ENCODE results near the gene BEX2. TPM values are rescaled to one million over a fixed set of nuclear protein-coding genes. Genes with fewer than 3 reads are reported as not detected.

The BEX2 gene
- total and polyA plus RNA-seq, 9 donors = 26.6 to 45.8 (median 37.1) TPM

GRCh38 chrX:103276581-103277002 is 34.2 kb downstream of the BEX2 start, which contains the start of gene TCEAL5:
TCEAL5 (minus strand) TSS chrX:103276750; CDS start chrX:103274563, 2,187 bp downstream.
- Histone ChIP-seq H3K4me3 (ENCODE audit: low read length) (peak within 1 kb of the TSS; percentile 44), H3K36me3 (ENCODE audit: control insufficient read depth, insufficient read depth, low read length) (no peaks in the 10 kb centered on the region), H3K9me3 (replicated peaks; ENCODE audit: control insufficient read depth, low read depth, low read length) (no peaks in the 10 kb centered on the region), H3K27me3 (ENCODE audit: control insufficient read depth, insufficient read depth, low read length) (peaks cover 32% of the 10 kb centered on the region), H3K4me1 (ENCODE audit: control insufficient read depth, insufficient read depth, low read length) (no peaks in the 10 kb centered on the region), H3K27ac (ENCODE audit: low read length) (no peak within 1 kb of the TSS)
- peak; percentile 78 for DNase-seq
- WGBS (ENCODE audit: insufficient coverage) = 18% methylated on average over 11 of the region's 17 CpGs

- H3K4me3 ChIP-seq (ENCODE audit: low read length) = peak overlapping the region; percentile 44
- 14% methylated on average over 14 of the region's 23 CpGs for WGBS (ENCODE audit: insufficient coverage)
- no peak overlapping the region for H3K27ac ChIP-seq (ENCODE audit: low read length)
- no peaks in the 10 kb centered on the region for H3K36me3 ChIP-seq (ENCODE audit: control insufficient read depth, insufficient read depth, low read length)
- DNase-seq = no peak
- no peaks in the 10 kb centered on the region for H3K4me1 ChIP-seq (ENCODE audit: control insufficient read depth, insufficient read depth, low read length)
- peaks cover 32% of the 10 kb centered on the region for H3K27me3 ChIP-seq (ENCODE audit: control insufficient read depth, insufficient read depth, low read length)
- no peaks in the 10 kb centered on the region for H3K9me3 ChIP-seq (replicated peaks; ENCODE audit: control insufficient read depth, low read depth, low read length)
These were observed 34.7 kb downstream of the BEX2 start for GRCh38 chrX:103275947-103276567.

GRCh38 chrX:103274284-103274683 is 36.5 kb downstream of the BEX2 start:
- H3K36me3 ChIP-seq (ENCODE audit: control insufficient read depth, insufficient read depth, low read length) = no peaks in the 10 kb centered on the region
- no peak for DNase-seq
- H3K4me3 ChIP-seq (ENCODE audit: low read length) = no peak overlapping the region
- H3K27ac ChIP-seq (ENCODE audit: low read length) = no peak overlapping the region
- H3K4me1 ChIP-seq (ENCODE audit: control insufficient read depth, insufficient read depth, low read length) = no peaks in the 10 kb centered on the region
- WGBS (ENCODE audit: insufficient coverage) = 80% methylated on average over 4 of the region's 4 CpGs
- no peaks in the 10 kb centered on the region for H3K9me3 ChIP-seq (replicated peaks; ENCODE audit: control insufficient read depth, low read depth, low read length)
- peaks cover 32% of the 10 kb centered on the region for H3K27me3 ChIP-seq (ENCODE audit: control insufficient read depth, insufficient read depth, low read length)

Other genes with a start within 250 kb of the BEX2 start
- 0.49 TPM for gene BEX1, start 246.8 kb downstream of the BEX2 start, total RNA-seq
- gene BEX1, start 246.8 kb downstream of the BEX2 start, polyA plus RNA-seq (ENCODE audit: insufficient read depth in 1 of 8, insufficient read length in 8 of 8, low replicate concordance in 1 of 8) = 1 to 10 TPM in 7 of 8 donors, under 1 TPM in 1; 0.74 to 3.0 (median 2.0) TPM
- not detected for gene NXF3, start 217.8 kb downstream of the BEX2 start, total RNA-seq
- gene NXF3, start 217.8 kb downstream of the BEX2 start, polyA plus RNA-seq (ENCODE audit: insufficient read depth in 1 of 8, insufficient read length in 8 of 8, low replicate concordance in 1 of 8) = under 1 TPM in 2 of 8 donors, not detected in 6; 0.08 to 0.39 TPM
- gene BEX4, start 95.9 kb downstream of the BEX2 start, total RNA-seq = 26.5 TPM
- gene BEX4, start 95.9 kb downstream of the BEX2 start, polyA plus RNA-seq (ENCODE audit: insufficient read depth in 1 of 8, insufficient read length in 8 of 8, low replicate concordance in 1 of 8) = 10 to 100 TPM; 32.1 to 56.0 (median 41.7) TPM
- 121 TPM for gene TCEAL8, start 55.8 kb downstream of the BEX2 start, total RNA-seq
- gene TCEAL8, start 55.8 kb downstream of the BEX2 start, polyA plus RNA-seq (ENCODE audit: insufficient read depth in 1 of 8, insufficient read length in 8 of 8, low replicate concordance in 1 of 8) = 100 to 1,000 TPM; 100 to 145 (median 106) TPM
- 2.9 TPM for gene TCEAL5, start 34.2 kb downstream of the BEX2 start, total RNA-seq
- 10 to 100 TPM in 1 of 8 donors, 1 to 10 TPM in 7; 4.6 to 12.6 (median 6.7) TPM for gene TCEAL5, start 34.2 kb downstream of the BEX2 start, polyA plus RNA-seq (ENCODE audit: insufficient read depth in 1 of 8, insufficient read length in 8 of 8, low replicate concordance in 1 of 8)
- gene TCEAL7, start 19.2 kb upstream of the BEX2 start, total RNA-seq = 155 TPM
- 100 to 1,000 TPM; 184 to 391 (median 272) TPM for gene TCEAL7, start 19.2 kb upstream of the BEX2 start, polyA plus RNA-seq (ENCODE audit: insufficient read depth in 1 of 8, insufficient read length in 8 of 8, low replicate concordance in 1 of 8)
- gene TCEAL9, start 45.5 kb upstream of the BEX2 start, total RNA-seq = 96.2 TPM
- gene TCEAL9, start 45.5 kb upstream of the BEX2 start, polyA plus RNA-seq (ENCODE audit: insufficient read depth in 1 of 8, insufficient read length in 8 of 8, low replicate concordance in 1 of 8) = 100 to 1,000 TPM; 147 to 214 (median 160) TPM
- 158 TPM for gene BEX3, start 65.5 kb upstream of the BEX2 start, total RNA-seq
- gene BEX3, start 65.5 kb upstream of the BEX2 start, polyA plus RNA-seq (ENCODE audit: insufficient read depth in 1 of 8, insufficient read length in 8 of 8, low replicate concordance in 1 of 8) = 100 to 1,000 TPM; 137 to 212 (median 174) TPM
- 0.35 TPM for gene RAB40A, start 208.5 kb upstream of the BEX2 start, total RNA-seq
- gene RAB40A, start 208.5 kb upstream of the BEX2 start, polyA plus RNA-seq (ENCODE audit: insufficient read depth in 1 of 8, insufficient read length in 8 of 8, low replicate concordance in 1 of 8) = 1 to 10 TPM in 1 of 8 donors, under 1 TPM in 7; 0.34 to 1.8 (median 0.77) TPM

All from muscle of leg (tissue), 11 donors.